IPS-15b (cell line): ENCODE results near the gene IER3.
"Not testable (repeated sequence)": the region's sequence is repeated elsewhere in the genome, so short reads cannot be mapped to it uniquely, and the experiment has no call there.

ENCODE experiments used
- H3K27me3 ChIP-seq: one replicate; pipeline ENCODE4 v1.6.1; 2013; ENCODE audit warnings: low read length; ENCODE audit not compliant: control insufficient read depth, insufficient read depth
- H3K36me3 ChIP-seq: one replicate; pipeline ENCODE4 v1.6.1; 2013; ENCODE audit warnings: low read length; ENCODE audit not compliant: control insufficient read depth, insufficient read depth
- H3K4me1 ChIP-seq: one replicate; pipeline ENCODE4 v1.6.1; 2013; ENCODE audit warnings: mild to moderate bottlenecking, low read length; ENCODE audit not compliant: control insufficient read depth, insufficient read depth
- H3K4me3 ChIP-seq: one replicate; pipeline ENCODE4 v1.5.1; 2013; ENCODE audit warnings: low read depth, low read length
- H3K9ac ChIP-seq: one replicate; pipeline ENCODE4 v1.6.1; 2013; ENCODE audit warnings: low read depth, mild to moderate bottlenecking, low read length
- H3K9me3 ChIP-seq: one replicate; pipeline ENCODE4 v1.6.1; 2013; ENCODE audit warnings: mild to moderate bottlenecking, low read length; ENCODE audit not compliant: control insufficient read depth, insufficient read depth

IER3 gene

DNA sequence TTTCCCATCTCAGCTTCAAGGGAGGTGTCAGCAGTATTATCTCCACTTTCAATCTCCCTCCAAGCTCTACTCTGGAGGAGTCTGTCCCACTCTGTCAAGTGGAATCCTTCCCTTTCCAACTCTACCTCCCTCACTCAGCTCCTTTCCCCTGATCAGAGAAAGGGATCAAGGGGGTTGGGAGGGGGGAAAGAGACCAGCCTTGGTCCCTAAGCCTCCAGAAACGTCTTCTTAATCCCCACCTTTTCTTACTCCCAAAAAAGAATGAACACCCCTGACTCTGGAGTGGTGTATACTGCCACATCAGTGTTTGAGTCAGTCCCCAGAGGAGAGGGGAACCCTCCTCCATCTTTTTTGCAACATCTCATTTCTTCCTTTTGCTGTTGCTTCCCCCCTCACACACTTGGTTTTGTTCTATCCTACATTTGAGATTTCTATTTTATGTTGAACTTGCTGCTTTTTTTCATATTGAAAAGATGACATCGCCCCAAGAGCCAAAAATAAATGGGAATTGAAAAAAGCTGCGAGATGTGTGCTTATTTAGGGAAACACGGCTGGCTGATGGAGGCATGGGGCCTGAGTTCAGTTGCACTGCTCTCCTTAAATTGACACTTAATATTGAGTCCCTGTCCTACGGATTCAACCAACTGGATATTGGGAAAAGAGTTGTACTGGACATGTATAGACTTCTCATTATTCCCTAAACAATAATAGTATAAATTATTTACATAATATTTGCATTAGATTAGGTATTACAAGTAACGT is 19.3 kb downstream of the IER3 start:
- no peak overlapping the region for H3K4me3 ChIP-seq

GRCh38 chr6:30723843-30724741 is 20.3 kb downstream of the IER3 start:
- not testable (repeated sequence) for H3K27me3 ChIP-seq, H3K9me3 ChIP-seq, H3K4me3 ChIP-seq, H3K9ac ChIP-seq, H3K4me1 ChIP-seq
- H3K36me3 ChIP-seq: peaks cover 40% of the 10 kb centered on the region

More for the DNA sequence above, 19.3 kb downstream of the IER3 start:
- no peaks in the 10 kb centered on the region for H3K9me3 ChIP-seq
- no peak overlapping the region for H3K9ac ChIP-seq
- H3K27me3 ChIP-seq: no peaks in the 10 kb centered on the region
- H3K36me3 ChIP-seq: peaks cover 44% of the 10 kb centered on the region
- H3K4me1 ChIP-seq: peaks cover 3% of the 10 kb centered on the region

GRCh38 chr6:30723159-30723842 is 21.0 kb downstream of the IER3 start:
- not testable (repeated sequence) for H3K4me3 ChIP-seq, H3K4me1 ChIP-seq, H3K27me3 ChIP-seq, H3K9ac ChIP-seq, H3K9me3 ChIP-seq
- H3K36me3 ChIP-seq: peaks cover 40% of the 10 kb centered on the region

DNA sequence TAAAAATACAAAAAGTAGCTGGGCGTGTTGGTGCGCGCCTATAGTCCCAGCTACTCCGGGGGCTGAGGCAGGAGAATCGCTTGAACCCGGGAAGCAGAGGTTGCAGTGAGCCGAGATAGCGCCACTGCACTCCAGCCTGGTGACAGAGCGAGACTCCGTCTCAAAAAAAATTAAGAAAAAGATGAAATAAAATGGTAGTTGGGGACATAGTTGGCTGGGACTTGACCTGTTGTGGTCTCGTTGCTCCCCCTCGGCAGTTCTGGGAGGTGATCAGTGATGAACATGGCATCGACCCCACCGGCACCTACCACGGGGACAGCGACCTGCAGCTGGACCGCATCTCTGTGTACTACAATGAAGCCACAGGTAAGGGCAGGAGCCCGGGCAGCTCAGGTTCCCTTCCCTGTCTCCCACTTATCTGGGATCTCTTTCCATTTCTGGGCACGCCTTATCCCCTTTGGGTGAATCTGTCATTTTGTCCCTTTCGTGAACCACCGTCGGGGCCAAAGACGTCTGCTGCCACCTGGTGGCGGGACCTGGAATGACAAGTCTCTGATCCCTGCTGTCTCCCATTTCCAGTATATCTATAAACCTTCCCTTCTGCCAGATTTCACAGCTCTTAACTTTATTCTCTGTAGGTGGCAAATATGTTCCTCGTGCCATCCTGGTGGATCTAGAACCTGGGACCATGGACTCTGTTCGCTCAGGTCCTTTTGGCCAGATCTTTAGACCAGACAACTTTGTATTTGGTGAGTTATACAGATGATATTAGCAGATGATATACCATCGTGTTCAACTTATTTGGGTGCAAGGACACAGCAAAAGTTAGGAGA is 21.9 kb downstream of the IER3 start:
- H3K36me3 ChIP-seq: peaks cover 36% of the 10 kb centered on the region

DNA sequence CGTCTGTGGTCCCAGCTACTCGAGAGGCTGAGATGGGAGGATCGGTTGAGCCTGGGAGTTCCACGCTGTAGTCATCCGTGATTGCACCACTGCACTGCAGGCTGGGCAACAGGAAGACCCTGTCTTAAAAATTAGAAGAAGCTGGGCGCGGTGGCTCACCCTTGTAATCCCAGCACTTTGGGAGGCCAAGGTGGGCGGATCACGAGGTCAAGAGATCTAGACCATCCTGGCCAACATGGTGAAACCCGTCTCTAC is 22.4 kb downstream of the IER3 start:
- H3K4me1 ChIP-seq, H3K9me3 ChIP-seq, H3K27me3 ChIP-seq: not testable (repeated sequence)
- H3K9ac ChIP-seq: peak overlapping the region; percentile 97
- peaks cover 36% of the 10 kb centered on the region for H3K36me3 ChIP-seq
- peak overlapping the region; percentile 97 for H3K4me3 ChIP-seq

More for the DNA sequence above, 21.9 kb downstream of the IER3 start:
- Histone ChIP-seq H3K9ac (no peak overlapping the region), H3K9me3 (no peaks in the 10 kb centered on the region), H3K4me3 (peak overlapping the region; percentile 97), H3K27me3 (no peaks in the 10 kb centered on the region), H3K4me1 (peaks cover 5% of the 10 kb centered on the region)

DNA sequence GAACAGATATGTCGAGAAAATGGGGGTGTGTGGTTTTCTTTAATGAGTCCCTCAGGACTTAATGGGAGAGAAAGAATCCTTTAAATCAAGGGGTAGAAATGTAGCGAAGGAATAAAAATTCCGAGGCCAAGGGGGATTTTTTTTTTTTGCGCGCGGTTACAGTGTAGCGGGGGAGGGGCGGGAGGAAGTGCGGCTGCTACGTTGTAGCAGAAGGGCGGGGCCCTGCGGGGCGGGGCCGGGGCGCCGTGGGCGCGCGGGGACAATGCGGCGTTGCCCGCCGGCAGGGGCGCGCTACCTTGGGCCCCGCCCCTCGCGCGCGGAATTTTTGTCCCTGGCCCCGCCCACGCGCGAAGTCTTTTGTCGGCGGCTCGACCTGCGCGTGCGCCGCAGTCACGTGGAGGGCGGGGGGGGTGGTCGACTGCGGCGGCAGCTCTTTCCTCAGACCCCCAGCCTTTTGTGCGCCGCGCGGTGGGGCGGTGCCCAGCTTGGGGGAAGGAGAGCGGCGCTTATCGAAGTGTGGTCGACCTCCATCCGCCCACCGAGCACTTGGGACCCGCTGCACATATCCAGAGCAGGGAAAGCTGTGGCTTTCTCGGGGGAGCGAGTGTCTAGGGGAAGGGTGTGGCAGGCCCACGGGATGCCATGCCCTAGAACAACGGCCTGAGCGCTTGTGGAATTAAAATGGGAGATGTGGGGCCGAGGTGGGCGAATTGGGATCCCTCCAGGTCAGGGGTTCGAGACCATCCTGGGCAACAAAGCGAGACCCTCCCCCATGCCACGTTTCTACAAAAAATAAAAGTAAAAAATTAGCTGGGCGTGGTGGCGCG is 22.9 kb downstream of the IER3 start:
- Histone ChIP-seq H3K36me3 (peaks cover 36% of the 10 kb centered on the region), H3K27me3 (no peaks in the 10 kb centered on the region), H3K9me3 (no peaks in the 10 kb centered on the region), H3K9ac (peak overlapping the region; percentile 99), H3K4me1 (peaks cover 5% of the 10 kb centered on the region), H3K4me3 (peak overlapping the region; percentile 97)

GRCh38 chr6:30720738-30721197 is 23.6 kb downstream of the IER3 start:
- Histone ChIP-seq H3K4me1 (peaks cover 5% of the 10 kb centered on the region), H3K9me3 (no peaks in the 10 kb centered on the region), H3K9ac (peak overlapping the region; percentile 99), H3K4me3 (peak overlapping the region; percentile 93), H3K36me3 (peaks cover 36% of the 10 kb centered on the region), H3K27me3 (no peaks in the 10 kb centered on the region)

DNA sequence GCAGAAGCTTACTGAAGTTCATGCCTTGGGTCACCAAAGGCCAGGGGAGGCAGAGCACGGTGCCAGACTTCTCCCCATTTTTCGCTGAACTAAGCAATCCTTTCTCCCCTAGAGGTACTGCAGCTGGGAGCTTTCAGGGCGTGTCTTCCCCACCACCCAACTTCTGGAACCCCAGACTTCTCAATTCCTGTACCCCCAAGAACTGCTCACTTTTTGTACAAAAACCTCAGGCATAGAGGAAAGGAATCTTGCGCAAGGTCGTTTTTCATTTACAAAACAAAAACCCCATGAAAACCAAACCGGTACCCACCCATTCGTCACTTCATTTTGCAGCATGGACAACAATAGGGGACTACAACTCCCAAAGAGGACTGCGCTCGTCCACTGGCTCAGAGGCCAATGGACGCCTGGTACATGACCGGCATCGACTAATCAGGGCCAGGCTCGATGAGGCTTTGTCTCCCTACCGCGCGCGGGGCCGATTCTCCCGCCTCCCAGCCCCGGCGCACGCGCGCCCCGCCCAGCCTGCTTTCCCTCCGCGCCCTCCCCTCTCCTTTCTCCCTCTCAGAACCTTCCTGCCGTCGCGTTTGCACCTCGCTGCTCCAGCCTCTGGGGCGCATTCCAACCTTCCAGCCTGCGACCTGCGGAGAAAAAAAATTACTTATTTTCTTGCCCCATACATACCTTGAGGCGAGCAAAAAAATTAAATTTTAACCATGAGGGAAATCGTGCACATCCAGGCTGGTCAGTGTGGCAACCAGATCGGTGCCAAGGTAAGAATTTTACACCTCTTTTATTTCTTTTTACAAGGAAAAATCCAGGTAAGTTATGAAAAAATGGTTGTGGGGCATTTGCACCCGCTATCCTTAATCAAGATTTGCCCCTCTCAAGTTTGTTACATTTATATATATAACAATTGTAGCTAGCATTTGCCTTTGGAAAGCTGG is 24.3 kb downstream of the IER3 start, which contains the start of gene TUBB:
Gene TUBB, plus strand, starts transcription at position 562 of the 947 bp plus-strand sequence. Its CDS starts 155 bp downstream, at position 717.
- Histone ChIP-seq H3K27me3 (no peaks in the 10 kb centered on the region), H3K4me1 (peaks cover 5% of the 10 kb centered on the region), H3K9ac (peak within 1 kb of the TSS; percentile 99), H3K4me3 (peak within 1 kb of the TSS; percentile 93), H3K9me3 (no peaks in the 10 kb centered on the region), H3K36me3 (peaks cover 36% of the 10 kb centered on the region)

DNA sequence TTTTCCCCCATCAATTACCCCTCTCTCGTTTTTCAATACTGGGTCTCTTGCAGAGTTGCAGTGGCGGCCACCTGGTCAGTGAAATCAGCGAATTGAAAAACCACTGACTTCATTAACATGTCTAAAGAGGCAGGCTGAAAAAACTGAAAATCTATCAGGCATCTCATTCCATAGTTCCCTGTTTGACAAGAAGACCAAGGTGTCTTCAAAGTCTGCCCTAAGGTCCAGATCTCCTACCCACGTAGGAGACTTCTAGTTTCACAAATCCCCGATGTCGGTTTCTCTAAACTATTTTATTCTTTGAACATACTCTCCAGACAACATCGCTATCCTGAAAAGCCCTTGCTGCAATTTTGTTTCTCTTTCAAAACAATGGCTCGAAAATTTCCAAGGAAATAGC is 25.0 kb downstream of the IER3 start:
- peaks cover 29% of the 10 kb centered on the region for H3K36me3 ChIP-seq
- no peaks in the 10 kb centered on the region for H3K9me3 ChIP-seq
- H3K9ac ChIP-seq: peak overlapping the region; percentile 84
- peak overlapping the region; percentile 71 for H3K4me3 ChIP-seq
- peaks cover 5% of the 10 kb centered on the region for H3K4me1 ChIP-seq
- no peaks in the 10 kb centered on the region for H3K27me3 ChIP-seq
